Panc1 (cell line): Measurements from ENCODE around the gene LRRC41.

Experiments used
- TCF7L2 ChIP-seq: IDR thresholded peaks from 2 replicates; pipeline ENCODE4 v1.6.1; 2011; ENCODE audit warnings: mild to moderate bottlenecking, low read depth, low read length, inconsistent platforms
- TF ChIP-seq, protein P1 (sequence below): fragments of 450-650 bp; IDR thresholded peaks from 2 replicates; pipeline ENCODE4 v1.5.1; 2017; ENCODE audit warnings: mild to moderate bottlenecking

DNA sequence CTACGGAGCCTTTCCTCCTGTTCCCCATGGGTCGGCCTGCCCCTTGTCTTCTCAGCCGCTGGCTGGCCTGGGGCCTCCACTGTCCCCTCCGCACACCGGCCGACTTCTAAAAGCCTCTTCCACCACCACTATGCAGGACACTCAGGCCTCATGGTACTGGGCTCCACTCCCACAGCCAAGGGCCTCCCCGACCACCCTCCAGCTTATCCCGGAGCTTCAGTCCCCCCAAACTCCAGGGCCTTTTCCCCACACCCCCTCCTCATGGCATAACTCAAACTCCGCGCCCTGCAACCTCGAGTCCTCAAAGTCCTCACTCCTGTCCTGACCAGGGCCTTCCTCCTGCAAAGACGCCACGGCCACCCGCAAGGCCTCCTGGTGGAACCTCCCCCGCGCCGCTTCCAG, 2.0 kb downstream of the LRRC41 start:
- TF ChIP-seq, protein P1, sequence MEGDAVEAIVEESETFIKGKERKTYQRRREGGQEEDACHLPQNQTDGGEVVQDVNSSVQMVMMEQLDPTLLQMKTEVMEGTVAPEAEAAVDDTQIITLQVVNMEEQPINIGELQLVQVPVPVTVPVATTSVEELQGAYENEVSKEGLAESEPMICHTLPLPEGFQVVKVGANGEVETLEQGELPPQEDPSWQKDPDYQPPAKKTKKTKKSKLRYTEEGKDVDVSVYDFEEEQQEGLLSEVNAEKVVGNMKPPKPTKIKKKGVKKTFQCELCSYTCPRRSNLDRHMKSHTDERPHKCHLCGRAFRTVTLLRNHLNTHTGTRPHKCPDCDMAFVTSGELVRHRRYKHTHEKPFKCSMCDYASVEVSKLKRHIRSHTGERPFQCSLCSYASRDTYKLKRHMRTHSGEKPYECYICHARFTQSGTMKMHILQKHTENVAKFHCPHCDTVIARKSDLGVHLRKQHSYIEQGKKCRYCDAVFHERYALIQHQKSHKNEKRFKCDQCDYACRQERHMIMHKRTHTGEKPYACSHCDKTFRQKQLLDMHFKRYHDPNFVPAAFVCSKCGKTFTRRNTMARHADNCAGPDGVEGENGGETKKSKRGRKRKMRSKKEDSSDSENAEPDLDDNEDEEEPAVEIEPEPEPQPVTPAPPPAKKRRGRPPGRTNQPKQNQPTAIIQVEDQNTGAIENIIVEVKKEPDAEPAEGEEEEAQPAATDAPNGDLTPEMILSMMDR: no peak
- no peak for TF ChIP-seq TCF7L2
